Ishikawa (cell line): ENCODE results near the gene ACD.

Source experiments
- CEBPB ChIP-seq: IDR thresholded peaks from 2 replicates; pipeline ENCODE4 v1.6.1; 2012
- CREB1 ChIP-seq: IDR thresholded peaks from 2 replicates; pipeline ENCODE4 v1.6.1; 2012; ENCODE audit warnings: low read depth
- EGR1 ChIP-seq: IDR thresholded peaks from 2 replicates; pipeline ENCODE4 v1.6.1; 2012
- EP300 ChIP-seq: IDR thresholded peaks from 2 replicates; pipeline ENCODE4 v1.6.1; 2012; ENCODE audit warnings: borderline replicate concordance
- FOXM1 ChIP-seq: IDR thresholded peaks from 2 replicates; pipeline ENCODE4 v1.6.1; 2012; ENCODE audit warnings: low read depth, borderline replicate concordance
- MAX ChIP-seq: IDR thresholded peaks from 2 replicates; pipeline ENCODE4 v1.6.1; 2012
- NFIC ChIP-seq: IDR thresholded peaks from 2 replicates; pipeline ENCODE4 v1.6.1; 2012
- RAD21 ChIP-seq: IDR thresholded peaks from 2 replicates; pipeline ENCODE4 v1.6.1; 2012; ENCODE audit warnings: low read depth
- REST ChIP-seq: IDR thresholded peaks from 2 replicates; pipeline ENCODE4 v1.6.1; 2012; ENCODE audit warnings: low read depth, mild to moderate bottlenecking
- TAF1 ChIP-seq: IDR thresholded peaks from 2 replicates; pipeline ENCODE4 v1.6.1; 2012; ENCODE audit warnings: low read depth, mild to moderate bottlenecking
- TCF12 ChIP-seq: IDR thresholded peaks from 2 replicates; pipeline ENCODE4 v1.6.1; 2012; ENCODE audit warnings: low read depth
- TEAD4 ChIP-seq: IDR thresholded peaks from 2 replicates; pipeline ENCODE4 v1.6.1; 2012
- YY1 ChIP-seq: IDR thresholded peaks from 2 replicates; pipeline ENCODE4 v1.6.1; 2012; ENCODE audit warnings: low read depth
- ZBTB7A ChIP-seq: IDR thresholded peaks from 2 replicates; pipeline ENCODE4 v1.6.1; 2012; ENCODE audit warnings: low read depth
- TF ChIP-seq, protein P1 (sequence below): IDR thresholded peaks from 2 replicates; pipeline ENCODE4 v1.6.1; 2012

ACD gene

DNA sequence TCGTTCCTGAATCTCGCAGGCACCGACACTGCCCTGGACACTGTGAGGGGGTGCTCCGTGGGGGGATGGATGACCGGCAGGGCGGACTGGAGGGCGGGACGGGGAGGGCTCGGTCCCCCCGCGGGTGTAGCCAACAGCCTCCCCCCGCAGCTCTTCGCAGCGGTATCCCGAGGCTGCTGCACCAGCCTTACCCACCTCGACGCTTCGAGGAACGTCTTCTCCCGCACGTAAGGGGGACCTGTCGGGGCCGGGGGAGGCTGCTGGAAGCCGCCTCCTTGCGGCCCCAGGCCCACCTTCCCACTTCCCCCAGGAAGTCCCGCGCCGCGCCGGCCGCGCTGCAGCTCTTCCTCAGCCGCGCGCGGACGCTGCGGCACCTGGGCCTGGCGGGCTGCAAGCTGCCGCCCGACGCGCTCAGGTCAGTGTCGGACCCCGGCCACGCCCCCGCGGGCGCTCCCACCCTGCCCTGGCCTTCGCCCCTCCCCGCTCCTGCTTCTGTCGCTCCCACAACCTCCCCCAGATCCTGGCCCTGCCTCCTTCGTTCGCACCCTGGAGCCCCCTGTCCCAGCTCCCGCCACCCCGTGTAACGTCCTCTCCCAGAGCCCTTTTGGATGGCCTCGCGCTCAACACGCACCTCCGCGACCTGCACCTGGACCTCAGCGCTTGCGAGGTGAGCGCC lies 11.8 kb downstream of the ACD start:
- no peak for TF ChIP-seq TEAD4
- TF ChIP-seq, protein P1, sequence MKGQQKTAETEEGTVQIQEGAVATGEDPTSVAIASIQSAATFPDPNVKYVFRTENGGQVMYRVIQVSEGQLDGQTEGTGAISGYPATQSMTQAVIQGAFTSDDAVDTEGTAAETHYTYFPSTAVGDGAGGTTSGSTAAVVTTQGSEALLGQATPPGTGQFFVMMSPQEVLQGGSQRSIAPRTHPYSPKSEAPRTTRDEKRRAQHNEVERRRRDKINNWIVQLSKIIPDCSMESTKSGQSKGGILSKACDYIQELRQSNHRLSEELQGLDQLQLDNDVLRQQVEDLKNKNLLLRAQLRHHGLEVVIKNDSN: no peak
- no peak for TF ChIP-seq YY1
- TF ChIP-seq TAF1: no peak
- TF ChIP-seq NFIC: no peak
- TF ChIP-seq CEBPB: no peak
- no peak for TF ChIP-seq ZBTB7A
- no peak for TF ChIP-seq EGR1
- no peak for TF ChIP-seq REST
- TF ChIP-seq CREB1: no peak

DNA sequence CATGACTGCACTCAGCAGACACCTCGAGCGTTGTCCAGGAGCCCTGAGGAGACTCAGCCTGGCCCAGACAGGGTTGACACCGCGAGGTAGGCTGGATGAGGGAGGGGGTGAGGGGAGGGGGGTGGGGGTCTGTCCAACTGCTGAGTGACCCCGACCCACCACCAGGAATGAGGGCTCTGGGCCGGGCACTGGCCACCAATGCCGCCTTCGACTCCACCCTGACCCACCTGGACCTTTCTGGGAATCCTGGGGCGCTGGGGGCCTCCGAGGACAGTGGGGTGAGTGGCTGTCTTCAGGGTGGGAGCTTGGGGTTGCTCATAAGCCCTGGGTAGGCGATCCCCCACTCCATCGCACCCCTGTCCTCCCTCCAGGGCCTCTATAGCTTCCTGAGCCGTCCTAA lies 12.4 kb downstream of the ACD start:
- TF ChIP-seq CREB1 (no peak), EGR1 (no peak), TAF1 (no peak), MAX (no peak), TCF12 (no peak)

DNA sequence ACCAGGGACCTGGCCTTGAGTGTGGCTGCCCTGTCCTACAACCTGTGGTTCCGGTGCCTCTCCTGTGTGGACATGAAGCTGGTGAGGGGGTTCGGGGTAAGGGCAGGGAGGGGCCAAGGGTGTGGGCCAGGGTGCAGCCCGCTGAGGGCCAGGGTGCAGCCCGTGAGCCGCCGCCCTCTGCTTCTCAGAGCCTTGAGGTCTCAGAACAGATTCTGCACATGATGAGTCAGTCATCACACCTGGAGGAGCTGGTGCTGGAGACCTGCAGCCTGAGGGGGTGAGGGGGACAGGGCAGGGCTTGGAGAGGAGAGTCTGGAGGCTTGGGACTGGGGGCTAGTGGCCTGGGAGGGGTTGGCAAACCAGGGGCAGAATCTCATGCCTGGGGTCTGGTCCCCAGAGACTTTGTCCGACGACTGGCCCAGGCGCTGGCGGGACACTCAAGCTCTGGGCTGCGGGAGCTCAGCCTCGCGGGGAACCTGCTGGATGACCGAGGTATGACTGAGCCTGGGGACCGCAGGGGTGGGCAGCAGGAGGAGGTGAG lies 12.9 kb downstream of the ACD start:
- TF ChIP-seq EGR1: no peak
- no peak for TF ChIP-seq FOXM1
- no peak for TF ChIP-seq YY1
- no peak for TF ChIP-seq EP300
- TF ChIP-seq TCF12: no peak
- TF ChIP-seq NFIC: no peak
- no peak for TF ChIP-seq TAF1
- no peak for TF ChIP-seq TEAD4
- no peak for TF ChIP-seq REST

GRCh38 chr16:67645397-67646121 lies 14.5 kb downstream of the ACD start:
- no peak for TF ChIP-seq NFIC
- no peak for TF ChIP-seq TEAD4
- TF ChIP-seq TAF1: no peak
- TF ChIP-seq REST: no peak
- no peak for TF ChIP-seq YY1
- no peak for TF ChIP-seq CREB1
- no peak for TF ChIP-seq EGR1
- no peak for TF ChIP-seq TCF12
- TF ChIP-seq FOXM1: no peak
- no peak for TF ChIP-seq MAX
- no peak for TF ChIP-seq CEBPB
- TF ChIP-seq, protein P1: no peak
- TF ChIP-seq RAD21: no peak
